WI38 (cell line): ENCODE data around the gene ENTHD1.

Source experiments
- H3K4me3 ChIP-seq: 2 replicates; pipeline ENCODE4 v1.5.1; 2011; ENCODE audit warnings: low read depth, mild to moderate bottlenecking, control low read depth, low read length
- TF ChIP-seq, protein P1 (sequence below): IDR thresholded peaks from 2 replicates; pipeline ENCODE4 v1.5.1; 2012; ENCODE audit warnings: low read depth, mild to moderate bottlenecking, control low read depth, low read length

Gene ENTHD1

DNA sequence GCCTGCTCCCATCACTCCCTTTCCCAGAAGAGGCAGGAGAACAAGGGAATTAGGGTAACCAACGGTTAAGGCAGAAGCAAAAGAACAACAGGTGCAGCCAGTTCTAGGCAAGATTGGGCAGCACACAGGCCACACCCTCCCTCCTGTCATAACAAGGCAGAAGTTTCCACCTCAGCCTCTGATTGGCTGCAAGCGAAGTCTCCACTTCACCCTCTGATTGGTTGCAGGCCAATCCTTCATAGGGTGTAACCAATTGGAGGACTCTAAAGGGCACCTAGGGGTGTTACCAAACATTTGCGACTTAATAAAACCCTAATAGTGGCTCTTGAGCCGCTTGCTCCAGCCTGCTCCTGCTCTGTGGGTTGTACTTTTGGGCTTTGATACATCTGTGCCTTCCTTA is 169.2 kb downstream of the ENTHD1 start:
- TF ChIP-seq, protein P1, sequence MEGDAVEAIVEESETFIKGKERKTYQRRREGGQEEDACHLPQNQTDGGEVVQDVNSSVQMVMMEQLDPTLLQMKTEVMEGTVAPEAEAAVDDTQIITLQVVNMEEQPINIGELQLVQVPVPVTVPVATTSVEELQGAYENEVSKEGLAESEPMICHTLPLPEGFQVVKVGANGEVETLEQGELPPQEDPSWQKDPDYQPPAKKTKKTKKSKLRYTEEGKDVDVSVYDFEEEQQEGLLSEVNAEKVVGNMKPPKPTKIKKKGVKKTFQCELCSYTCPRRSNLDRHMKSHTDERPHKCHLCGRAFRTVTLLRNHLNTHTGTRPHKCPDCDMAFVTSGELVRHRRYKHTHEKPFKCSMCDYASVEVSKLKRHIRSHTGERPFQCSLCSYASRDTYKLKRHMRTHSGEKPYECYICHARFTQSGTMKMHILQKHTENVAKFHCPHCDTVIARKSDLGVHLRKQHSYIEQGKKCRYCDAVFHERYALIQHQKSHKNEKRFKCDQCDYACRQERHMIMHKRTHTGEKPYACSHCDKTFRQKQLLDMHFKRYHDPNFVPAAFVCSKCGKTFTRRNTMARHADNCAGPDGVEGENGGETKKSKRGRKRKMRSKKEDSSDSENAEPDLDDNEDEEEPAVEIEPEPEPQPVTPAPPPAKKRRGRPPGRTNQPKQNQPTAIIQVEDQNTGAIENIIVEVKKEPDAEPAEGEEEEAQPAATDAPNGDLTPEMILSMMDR, result no peak

DNA sequence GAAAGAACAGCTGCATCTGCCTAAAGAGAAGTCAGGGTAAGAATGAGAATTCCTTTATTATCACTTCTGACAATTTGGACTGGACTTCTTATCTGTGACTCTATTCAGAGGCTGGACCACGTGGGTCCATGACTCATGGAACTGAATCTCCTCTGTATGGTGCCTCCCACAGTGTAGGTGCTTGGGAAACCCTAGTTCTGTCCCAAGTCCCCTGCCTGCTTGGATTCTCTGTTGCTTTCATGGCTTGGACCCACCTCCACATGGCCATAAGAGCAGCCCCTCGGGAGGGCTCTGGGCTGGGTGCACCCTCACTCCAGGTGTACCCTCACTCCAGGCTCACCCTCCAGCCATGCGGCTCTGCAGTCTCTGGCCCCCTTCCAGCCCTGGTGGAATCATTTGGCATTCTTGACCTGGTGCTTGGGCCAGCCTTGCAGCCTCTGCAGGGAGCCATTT is 169.6 kb downstream of the ENTHD1 start:
- H3K4me3 ChIP-seq, result no peak overlapping the region

More for the DNA sequence above, 169.2 kb downstream of the ENTHD1 start:
- no peak overlapping the region for H3K4me3 ChIP-seq

DNA sequence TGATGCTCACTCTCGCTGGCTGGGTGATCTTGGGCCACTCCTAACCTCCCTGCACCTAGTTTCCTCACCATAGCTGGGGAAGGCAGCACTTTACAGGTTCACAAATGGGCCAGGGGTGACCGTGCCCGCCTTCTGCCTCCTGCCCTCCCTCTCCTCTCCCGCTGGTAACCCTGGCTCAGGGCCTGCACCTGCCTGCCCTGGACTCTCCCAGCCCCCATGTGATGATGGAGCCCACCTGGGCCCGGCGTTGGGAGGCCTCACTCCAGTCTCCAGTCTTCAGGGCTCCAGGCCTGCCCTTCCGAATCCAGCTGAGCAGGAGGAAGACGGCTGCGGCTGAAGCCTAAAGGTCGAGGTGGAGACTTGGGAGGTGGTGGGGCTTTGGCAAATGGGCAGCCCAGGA is 170.1 kb downstream of the ENTHD1 start:
- H3K4me3 ChIP-seq, result no peak overlapping the region
- TF ChIP-seq, protein P1, result no peak

More for the DNA sequence above, 169.6 kb downstream of the ENTHD1 start:
- TF ChIP-seq, protein P1, result no peak

DNA sequence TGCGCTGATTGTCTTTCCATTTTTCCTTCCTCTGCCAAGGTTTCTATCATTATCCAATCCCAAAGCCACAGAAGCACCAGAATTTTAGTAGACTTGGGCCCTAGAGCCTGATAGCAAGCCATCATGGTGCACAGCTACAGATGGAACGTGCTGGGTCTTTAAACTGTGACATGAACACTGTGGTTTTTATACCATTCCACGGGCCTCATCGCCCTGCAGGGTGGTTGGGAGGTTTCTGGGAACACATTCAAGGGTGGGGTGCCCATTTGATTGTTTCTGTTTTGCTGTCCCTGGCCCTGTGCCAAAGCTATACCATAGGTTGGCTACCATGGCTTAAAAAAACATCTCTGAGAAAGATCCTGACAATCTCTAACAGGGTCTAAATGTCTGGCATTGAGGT is 171.1 kb downstream of the ENTHD1 start:
- TF ChIP-seq, protein P1, result no peak
- H3K4me3 ChIP-seq, result no peak overlapping the region

DNA sequence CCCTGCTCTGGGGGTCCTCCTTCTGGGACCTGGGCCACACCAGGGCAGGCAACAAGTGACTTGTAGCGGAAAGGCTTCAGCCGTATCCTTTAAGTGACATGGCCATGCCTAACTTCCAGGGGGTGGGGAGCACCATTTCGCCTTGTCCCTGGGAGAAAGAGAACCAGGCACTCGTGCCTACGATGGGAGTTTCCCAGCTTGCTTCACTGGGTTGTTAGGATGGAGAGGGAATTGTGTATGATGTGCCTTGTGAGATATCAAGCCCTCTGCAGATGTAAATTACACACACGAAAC is 171.6 kb downstream of the ENTHD1 start:
- H3K4me3 ChIP-seq, result no peak overlapping the region
- TF ChIP-seq, protein P1, result no peak

DNA sequence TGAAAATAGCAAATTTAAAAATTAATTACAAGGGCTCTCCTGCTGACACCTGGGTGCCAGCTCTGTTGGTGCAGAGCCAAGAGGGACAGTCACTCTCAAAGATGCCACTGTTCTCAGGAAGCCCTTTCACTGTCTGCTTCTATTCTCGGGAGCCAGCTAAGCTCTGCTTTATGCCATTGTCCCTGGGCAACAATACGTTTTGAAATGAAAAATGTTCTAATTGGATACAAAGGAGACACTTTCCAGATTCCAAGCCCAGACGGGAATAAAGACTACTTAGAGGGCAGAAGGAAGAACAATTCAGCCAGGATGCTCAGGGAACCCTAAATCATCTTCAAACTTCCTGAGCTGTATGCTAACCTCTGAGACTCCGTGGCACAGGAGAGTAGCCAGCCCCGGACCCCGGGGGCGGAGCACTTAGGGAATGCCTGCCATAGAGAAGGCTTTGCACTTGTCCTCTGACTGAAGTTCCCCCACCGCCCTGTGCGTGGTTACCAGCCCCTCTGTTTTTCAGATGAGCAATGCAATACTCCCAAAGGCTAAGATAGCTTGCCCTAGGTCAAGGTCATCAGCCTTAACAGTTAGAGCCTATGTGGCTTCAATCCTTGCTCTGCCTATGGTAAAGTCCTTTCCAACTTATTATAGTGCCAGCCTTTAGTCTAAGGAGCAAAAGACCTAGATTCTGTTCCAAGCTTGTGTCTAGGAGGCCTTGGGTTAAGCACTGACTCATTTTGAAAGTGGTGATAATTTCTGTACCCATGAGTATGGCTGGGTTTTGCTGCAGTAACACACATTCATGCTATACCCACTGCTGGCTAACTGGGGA is 172.1 kb downstream of the ENTHD1 start:
- TF ChIP-seq, protein P1, result no peak
- no peak overlapping the region for H3K4me3 ChIP-seq

DNA sequence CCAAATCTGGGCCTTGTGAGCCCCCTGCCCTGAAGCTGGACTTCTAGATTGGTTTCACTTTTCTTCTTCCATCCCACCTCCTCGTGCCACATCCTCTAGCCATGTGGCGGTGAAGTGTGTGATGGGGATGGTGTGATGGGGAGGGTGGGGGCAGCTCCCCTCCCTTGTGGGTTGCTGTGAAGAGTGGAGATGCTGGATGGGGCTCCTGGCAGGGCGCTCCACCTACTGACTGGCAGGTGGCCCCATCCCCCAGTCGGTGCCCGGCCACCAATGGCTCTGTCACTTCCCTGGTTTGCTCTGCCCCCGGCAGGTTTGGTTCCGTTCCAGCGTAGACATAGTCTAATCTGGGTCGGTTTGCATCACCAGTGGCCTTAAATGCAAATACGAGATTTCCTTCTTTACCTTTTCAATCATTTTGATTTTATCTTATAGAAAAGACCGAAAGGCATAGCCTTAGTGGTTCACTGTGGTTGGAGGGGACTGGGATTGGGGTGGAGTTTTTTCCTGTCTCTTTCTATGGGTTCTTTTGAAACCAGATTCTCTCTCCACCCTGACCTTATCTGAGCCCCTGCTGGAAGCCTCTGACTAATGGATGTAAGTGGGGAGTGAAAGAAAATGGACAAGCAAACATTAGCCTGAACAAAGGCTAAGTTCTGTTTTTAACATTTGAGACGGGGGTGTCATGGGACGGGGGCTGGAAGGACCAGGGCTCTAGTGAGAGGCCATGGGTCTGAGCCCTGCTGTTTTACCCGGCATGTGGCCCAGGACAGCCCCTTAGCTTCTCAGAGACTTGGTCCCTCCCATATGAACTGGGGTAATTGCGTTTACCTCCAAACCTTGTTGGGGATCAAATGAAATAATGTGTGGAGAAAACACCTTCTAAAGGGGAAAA is 173.8 kb downstream of the ENTHD1 start:
- TF ChIP-seq, protein P1, result no peak
- H3K4me3 ChIP-seq, result no peak overlapping the region
